ENCODE measurements around the gene EFNA5.

EFNA5 gene

DNA sequence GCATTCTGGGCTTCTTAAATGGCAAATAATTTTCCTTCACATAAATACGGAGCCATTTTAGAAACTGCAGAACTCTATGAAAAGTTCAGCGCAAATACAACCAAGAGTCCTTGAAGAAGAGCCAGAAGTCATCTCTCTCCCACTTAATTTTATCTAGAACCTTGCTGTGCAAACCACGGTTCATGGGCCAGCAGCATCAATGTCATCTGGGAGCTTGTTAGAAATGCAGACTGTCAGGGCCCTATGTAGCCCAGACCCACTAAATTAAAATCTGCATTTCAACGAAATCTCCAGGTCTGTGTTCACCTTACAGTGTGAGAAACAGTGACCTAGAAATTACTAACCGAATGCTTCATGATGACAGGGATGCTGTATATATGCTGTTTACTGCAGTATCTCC lies 12.2 kb downstream of the EFNA5 start:
- TF ChIP-seq, protein P1, sequence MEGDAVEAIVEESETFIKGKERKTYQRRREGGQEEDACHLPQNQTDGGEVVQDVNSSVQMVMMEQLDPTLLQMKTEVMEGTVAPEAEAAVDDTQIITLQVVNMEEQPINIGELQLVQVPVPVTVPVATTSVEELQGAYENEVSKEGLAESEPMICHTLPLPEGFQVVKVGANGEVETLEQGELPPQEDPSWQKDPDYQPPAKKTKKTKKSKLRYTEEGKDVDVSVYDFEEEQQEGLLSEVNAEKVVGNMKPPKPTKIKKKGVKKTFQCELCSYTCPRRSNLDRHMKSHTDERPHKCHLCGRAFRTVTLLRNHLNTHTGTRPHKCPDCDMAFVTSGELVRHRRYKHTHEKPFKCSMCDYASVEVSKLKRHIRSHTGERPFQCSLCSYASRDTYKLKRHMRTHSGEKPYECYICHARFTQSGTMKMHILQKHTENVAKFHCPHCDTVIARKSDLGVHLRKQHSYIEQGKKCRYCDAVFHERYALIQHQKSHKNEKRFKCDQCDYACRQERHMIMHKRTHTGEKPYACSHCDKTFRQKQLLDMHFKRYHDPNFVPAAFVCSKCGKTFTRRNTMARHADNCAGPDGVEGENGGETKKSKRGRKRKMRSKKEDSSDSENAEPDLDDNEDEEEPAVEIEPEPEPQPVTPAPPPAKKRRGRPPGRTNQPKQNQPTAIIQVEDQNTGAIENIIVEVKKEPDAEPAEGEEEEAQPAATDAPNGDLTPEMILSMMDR (IDR thresholded peaks at IDR 0.05; ENCODE audit: borderline replicate concordance, insufficient read depth, low read depth, low read length), result no peak
- no peak overlapping the region for H3K4me3 ChIP-seq (ENCODE audit: low read depth, low read length)

DNA sequence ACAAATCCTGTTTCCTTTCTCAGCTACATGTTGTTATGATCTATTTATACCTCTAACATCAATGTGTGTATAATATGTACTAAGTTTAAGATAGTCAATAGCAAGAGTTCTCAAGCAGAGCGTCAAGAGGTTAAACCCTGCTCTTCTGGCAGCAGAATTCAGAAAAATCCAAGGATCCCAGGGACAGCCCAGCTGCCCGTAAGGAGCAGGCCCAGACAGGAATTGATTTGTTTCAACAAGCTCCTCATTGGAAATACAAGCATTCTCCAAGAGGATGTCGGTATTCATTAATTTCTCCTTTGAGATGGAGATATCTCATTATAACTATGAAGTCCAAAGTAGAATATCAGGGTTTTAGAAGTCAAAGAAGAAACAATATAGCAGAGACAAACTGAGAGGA lies 14.9 kb downstream of the EFNA5 start:
- TF ChIP-seq, protein P1 (IDR thresholded peaks at IDR 0.05; ENCODE audit: borderline replicate concordance, insufficient read depth, low read depth, low read length), result no peak
- no peak overlapping the region for H3K4me3 ChIP-seq (ENCODE audit: low read depth, low read length)

DNA sequence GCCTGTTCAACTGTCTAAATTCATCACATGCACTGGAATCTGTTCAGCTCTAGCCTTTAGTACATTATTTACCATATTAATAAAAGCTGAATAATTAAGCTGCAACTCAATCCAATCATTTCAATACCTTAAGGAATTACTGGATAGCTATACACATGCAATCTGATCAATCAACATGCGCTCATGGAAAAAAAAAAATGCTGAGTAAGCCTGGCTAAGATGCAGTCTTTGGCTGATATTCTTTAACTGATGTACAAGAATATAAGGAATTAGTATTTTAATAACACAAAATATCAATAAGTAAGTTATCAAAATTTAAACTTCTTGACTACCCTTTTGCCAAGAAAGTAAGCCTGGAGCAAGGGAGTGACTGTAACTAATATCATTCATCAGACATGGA lies 15.9 kb downstream of the EFNA5 start:
- no peak overlapping the region for H3K4me3 ChIP-seq (ENCODE audit: low read depth, low read length)
- TF ChIP-seq, protein P1 (IDR thresholded peaks at IDR 0.05; ENCODE audit: borderline replicate concordance, insufficient read depth, low read depth, low read length), result no peak

DNA sequence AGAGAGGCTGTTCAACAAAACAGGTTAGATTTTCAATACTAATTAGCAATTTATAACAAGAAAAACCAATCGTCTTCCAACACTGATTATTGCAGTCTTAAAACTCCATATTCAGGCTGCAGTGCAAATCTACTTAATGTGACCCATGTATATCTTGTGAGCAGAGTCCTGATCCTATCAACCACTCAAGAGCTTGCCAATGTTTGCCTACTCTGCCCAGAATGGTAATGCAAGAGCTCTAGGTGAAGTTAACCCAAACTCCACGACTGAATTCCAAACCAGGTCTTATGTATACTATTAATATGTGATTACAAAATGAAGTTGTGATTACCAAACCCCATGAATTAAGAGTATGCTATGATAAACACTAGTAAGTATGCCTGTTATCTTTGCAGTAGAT lies 17.1 kb downstream of the EFNA5 start:
- no peak overlapping the region for H3K4me3 ChIP-seq (ENCODE audit: low read depth, low read length)
- TF ChIP-seq, protein P1 (IDR thresholded peaks at IDR 0.05; ENCODE audit: borderline replicate concordance, insufficient read depth, low read depth, low read length), result no peak

DNA sequence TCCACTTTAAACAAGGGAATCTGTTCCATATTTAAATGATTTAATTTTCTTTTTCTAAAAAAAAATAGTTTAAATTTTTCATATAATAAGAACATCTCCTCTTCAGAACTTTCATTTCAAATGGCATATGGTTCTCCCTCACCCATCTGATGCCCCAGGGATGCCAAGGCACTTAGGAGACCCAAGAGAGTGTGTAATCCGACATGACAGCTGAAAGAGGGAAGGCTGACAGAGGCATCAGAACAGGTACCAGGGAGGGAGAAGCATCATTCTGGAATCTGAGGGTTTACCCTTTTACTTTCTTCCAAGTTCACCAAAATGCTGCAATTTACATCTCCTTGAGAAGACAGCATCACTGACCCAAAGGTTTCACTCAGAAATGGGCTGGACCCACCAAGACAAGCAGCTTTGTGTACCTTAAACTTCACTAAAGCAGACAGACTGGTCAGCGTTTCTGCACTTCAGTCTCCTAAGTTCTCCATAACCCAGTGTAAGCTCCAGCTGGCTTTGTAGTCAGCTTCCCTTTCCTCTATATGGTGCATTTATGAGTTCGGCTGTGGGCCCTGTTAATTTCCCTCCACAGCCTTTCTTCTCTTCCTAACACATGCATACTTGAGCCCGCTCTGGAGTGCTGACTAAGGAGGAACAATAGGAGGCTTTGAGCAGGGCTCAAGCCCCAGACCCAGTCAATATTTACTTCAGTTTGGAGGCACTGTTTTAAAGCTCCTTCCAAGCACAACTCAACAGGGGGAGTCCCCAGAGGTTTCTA lies 17.7 kb downstream of the EFNA5 start:
- H3K4me3 ChIP-seq (ENCODE audit: low read depth, low read length), result no peak overlapping the region
- TF ChIP-seq, protein P1 (IDR thresholded peaks at IDR 0.05; ENCODE audit: borderline replicate concordance, insufficient read depth, low read depth, low read length), result no peak

DNA sequence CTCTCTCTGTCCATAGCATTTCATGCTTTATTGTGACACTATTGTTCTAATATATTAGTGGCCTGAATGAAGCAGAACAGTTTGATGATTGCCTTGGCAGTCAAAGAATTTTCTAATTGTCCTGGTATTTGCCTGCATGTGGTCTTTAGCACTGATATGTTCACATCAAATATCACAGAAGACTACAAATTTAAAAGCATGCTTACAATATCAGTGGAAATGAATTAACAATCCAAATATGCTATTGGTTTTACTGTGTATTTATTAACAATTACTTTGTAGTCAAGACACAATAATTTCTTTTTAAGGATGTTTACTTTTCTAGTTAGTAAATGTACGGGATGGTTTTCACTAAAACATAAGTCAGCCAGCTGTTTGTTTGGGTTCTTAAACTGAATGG lies 18.3 kb downstream of the EFNA5 start:
- no peak overlapping the region for H3K4me3 ChIP-seq (ENCODE audit: low read depth, low read length)
- TF ChIP-seq, protein P1 (IDR thresholded peaks at IDR 0.05; ENCODE audit: borderline replicate concordance, insufficient read depth, low read depth, low read length), result no peak

DNA sequence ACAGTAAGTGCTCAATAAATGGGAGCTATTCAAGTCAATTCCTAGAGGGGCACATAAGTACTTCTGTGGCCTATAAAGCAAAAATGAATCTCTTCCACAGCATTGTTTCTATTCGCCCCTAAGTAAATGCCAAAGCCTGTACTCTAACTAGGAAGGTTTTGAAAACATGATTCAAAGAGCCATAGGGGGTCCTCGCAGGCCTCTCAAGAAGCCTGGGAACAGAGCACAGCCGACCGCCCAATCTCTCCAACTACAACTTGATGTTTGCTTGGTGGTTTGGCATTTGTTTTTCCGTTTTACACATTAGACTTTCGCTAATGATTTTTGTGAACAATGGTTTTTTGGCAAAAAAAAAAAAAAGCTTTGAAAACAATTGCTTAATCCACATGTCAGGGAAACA lies 19.4 kb downstream of the EFNA5 start:
- TF ChIP-seq, protein P1 (IDR thresholded peaks at IDR 0.05; ENCODE audit: borderline replicate concordance, insufficient read depth, low read depth, low read length), result no peak
- no peak overlapping the region for H3K4me3 ChIP-seq (ENCODE audit: low read depth, low read length)
